Peyer's patch (tissue), 4 donors: ENCODE results near the gene KLHL17.

Experiments
- POLR2A ChIP-seq, 2 donors: fragments of 450-650 bp; IDR thresholded peaks; one replicate each; pipeline ENCODE4 v1.5.1; 2017; ENCODE audit warnings: antibody characterized with exemption in 2 of 2, mild to moderate bottlenecking in 2 of 2, moderate library complexity in 2 of 2
- TF ChIP-seq, protein P1 (sequence below), 6 experiments: fragments of 450-650 bp in 4 of 6; fragments of 200-600 bp in 2 of 6; sonication (generic) in 1 of 6; IDR thresholded peaks; one replicate each; pipeline ENCODE4 v1.5.1; 2017 to 2019; ENCODE audit warnings: antibody characterized with exemption in 6 of 6, mild to moderate bottlenecking in 3 of 6, moderate library complexity in 1 of 6

DNA sequence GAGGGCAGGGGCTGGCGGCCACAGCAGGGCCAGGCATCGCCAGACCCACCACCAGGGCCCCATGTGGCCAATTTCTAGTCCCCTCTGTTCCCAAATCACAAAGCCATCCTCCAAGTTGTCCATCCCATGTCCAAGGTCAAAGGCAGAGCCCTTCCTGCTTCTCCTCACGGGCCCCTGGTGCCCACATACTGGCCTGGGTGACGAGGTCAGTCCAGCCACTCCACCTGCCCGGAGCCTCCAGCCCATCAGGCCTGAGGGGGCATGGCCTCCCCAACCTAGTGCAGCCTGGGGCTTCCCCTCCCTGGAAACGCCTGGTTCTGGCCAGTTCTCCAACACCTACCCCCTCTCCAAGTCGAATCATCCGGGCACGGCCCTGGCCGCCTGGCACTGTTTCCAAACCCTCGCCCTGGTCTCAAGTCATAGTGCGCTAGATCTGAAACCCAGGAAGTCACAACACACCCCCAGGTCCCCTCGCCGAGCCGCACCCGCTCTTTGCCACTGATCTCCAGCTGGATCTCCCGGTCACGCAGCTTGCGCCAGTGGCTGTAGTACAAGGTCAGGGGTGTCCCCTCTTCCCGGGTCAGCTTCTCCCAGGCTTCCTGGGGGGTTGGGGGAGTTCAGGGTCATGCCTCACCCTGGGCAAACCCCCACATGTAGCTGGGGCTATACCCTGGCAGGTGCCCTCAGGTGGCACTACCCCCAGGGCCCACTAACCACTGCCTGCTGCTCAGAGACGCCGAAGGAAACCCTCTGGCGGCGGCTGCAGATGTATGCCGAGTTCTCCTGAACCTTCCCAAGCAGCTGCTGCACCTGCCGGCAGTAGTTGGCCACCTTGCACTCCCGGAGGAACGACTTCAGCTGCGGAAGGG, 14.5 kb upstream of the KLHL17 start:
- TF ChIP-seq, protein P1, sequence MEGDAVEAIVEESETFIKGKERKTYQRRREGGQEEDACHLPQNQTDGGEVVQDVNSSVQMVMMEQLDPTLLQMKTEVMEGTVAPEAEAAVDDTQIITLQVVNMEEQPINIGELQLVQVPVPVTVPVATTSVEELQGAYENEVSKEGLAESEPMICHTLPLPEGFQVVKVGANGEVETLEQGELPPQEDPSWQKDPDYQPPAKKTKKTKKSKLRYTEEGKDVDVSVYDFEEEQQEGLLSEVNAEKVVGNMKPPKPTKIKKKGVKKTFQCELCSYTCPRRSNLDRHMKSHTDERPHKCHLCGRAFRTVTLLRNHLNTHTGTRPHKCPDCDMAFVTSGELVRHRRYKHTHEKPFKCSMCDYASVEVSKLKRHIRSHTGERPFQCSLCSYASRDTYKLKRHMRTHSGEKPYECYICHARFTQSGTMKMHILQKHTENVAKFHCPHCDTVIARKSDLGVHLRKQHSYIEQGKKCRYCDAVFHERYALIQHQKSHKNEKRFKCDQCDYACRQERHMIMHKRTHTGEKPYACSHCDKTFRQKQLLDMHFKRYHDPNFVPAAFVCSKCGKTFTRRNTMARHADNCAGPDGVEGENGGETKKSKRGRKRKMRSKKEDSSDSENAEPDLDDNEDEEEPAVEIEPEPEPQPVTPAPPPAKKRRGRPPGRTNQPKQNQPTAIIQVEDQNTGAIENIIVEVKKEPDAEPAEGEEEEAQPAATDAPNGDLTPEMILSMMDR (IDR thresholded peaks at IDR 0.05): no peak
- TF ChIP-seq POLR2A (IDR thresholded peaks at IDR 0.05): no peak
